GM19452 (cell line): ENCODE data around the gene KRTAP5-3.
"Not testable (repeated sequence)": the region's sequence is repeated elsewhere in the genome, so short reads cannot be mapped to it uniquely, and the experiment has no call there.

Source experiments
- ATAC-seq: cut with Tn5 transposase; IDR thresholded peaks from one replicate; pipeline ENCODE4 v1.9.1; 2021; ENCODE audit not compliant: unreplicated experiment

KRTAP5-3 gene

DNA sequence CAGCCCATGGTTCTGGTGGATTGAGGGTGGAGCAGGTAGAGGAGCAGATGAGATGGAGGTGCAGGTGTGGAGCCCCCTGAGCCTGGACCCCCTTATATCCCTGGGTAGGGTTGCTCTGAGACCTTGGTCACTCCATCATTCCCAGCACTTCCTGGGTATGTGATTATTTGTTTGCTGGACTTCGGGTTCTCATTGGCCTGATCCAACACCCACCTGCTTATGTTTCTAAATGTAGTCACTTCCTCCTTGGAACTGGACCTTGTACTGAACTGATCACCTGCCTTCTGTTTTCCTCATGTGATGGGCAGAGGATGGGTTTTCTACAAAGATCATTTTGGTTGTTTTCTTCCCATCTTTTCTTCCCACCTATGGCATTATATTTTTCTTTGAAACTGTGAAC is 13.8 kb upstream of the KRTAP5-3 start, which contains the start of gene KRTAP5-4:
Gene KRTAP5-4 (minus strand): TSS at position 53 of the 400 bp plus-strand sequence. CDS start 45 bp downstream, at position 8.
- no peak for ATAC-seq

DNA sequence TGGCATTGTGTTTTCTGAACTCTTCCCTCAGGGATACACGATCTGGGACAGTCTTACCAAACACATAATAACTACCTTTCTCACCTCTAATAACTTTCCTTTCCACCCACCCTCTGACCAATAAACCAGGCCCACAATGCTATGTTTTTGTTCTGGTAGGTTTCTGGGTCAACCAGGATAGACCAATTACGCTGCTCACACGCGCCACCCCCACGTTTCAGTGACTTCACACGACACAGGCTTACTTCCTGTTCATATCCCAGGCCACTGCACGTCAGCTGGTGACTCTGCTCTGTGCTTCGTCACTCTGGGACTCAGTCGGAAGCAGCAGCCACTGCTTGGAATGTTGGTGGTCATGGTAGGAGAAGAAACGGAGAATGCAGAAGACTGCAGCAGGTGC is 11.2 kb upstream of the KRTAP5-3 start:
- ATAC-seq, result no peak

GRCh38 chr11:1618231-1618630 is 10.0 kb upstream of the KRTAP5-3 start:
- no peak for ATAC-seq

DNA sequence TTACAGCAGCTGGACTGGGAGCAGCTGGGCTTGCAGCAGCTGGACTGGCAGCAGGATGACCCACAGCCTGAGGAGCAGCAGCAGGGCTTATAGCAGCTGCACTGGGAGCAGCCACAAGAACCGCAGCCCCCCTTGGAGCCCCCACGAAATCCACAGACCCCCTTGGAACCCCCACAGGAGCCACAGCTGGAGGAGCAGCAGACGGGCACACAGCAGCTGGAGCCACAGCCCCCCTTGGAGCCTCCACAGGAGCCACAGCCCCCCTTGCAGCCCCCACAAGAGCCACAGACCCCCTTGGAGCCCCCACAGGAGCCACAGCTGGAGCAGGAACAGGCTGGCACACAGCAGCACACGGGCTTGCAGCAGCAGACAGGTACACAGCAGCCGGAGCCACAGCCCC is 362 bp downstream of the KRTAP5-3 start:
- not testable (repeated sequence) for ATAC-seq

DNA sequence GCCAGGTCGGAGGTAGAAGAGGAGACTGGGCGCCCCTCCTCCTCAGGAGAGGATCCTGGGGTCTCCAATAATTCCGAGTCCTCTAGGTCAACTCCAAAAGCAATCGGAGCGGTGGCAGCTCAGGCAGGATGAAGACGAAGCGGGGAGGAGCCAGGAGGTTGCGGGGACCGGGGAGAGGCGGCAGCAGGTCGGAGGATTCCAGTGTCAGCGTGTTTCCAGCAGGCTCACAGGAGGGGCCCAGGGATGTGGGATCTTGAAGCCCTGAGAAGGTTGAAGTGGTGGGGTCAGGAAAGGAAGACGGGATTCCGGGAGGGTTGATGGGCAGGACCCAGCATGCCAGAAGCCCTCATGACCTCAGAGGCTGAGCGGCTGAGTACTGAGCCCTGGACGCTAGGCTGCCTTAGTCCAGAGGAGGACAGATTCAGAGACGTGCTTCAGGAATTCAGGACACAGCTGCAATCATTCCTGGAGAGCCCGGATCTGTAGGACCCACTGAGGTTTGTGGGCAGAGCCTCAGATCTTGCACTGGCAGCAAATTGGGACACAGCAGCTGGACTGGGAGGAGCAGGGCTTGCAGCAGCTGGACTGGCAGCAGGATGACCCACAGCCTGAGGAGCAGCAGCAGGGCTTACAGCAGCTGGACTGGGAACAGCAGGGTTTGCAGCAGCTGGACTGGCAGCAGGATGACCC is 962 bp downstream of the KRTAP5-3 start:
- ATAC-seq, result not testable (repeated sequence)

DNA sequence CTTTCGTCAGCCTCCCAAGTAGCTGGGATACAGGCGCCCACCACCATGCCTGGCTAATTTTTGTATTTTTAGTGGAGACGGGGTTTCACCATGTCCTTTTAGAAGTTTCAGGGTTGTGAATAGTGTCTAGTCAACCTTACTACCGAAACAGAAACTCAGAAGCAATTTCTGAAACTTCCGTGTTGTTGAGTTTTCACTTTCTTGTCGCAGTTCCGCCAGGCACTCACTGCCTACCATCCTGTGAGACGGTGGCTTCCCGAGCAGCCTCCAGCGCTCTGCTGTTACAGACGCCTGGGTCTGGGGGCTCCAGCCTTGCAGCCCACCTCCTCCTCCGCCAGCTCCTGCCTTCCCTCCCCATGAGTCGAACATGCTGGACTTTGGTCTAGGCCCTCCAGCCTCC is 2.3 kb downstream of the KRTAP5-3 start:
- peak; percentile 91 for ATAC-seq

GRCh38 chr11:1604711-1605110 is 3.6 kb downstream of the KRTAP5-3 start:
- no peak for ATAC-seq

- no peak for ATAC-seq
These were observed 4.1 kb downstream of the KRTAP5-3 start for GRCh38 chr11:1604181-1604580.

DNA sequence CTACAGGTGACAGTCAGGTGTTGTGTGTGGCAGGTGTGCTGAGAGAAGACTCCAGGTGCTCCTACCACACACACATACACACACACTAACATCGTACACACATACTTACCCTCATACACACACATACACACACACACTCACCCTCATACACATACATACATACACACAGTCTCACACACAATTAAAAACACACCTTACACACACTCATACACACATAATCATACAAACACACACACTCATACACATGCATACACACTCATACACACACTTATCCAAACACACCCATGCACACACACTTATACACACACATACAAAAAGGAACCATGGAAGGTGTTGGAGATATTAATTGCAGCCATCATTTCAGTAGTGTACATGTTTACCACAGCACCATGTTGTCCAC is 4.6 kb downstream of the KRTAP5-3 start:
- ATAC-seq, result no peak

DNA sequence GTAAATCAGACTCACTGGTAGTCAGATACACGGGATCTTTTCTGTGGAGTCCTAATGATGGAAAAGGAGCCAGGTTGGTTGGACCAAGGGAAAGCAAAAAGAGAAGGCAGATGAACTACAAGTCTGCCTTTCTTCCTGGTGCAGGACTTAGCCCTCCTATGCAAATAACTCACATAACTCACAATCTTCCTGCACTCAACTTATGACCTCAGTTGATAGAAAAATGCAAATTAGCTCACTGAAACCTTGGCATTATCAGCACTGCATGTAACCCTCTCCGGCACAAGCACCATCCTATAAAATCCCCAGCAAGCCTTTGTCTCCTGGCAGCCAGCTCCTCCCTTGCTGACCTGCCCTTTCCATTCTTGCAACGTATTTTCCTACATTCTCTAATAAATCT is 6.6 kb downstream of the KRTAP5-3 start:
- ATAC-seq, result not testable (repeated sequence)

GRCh38 chr11:1600626-1601025 is 7.6 kb downstream of the KRTAP5-3 start:
- no peak for ATAC-seq

DNA sequence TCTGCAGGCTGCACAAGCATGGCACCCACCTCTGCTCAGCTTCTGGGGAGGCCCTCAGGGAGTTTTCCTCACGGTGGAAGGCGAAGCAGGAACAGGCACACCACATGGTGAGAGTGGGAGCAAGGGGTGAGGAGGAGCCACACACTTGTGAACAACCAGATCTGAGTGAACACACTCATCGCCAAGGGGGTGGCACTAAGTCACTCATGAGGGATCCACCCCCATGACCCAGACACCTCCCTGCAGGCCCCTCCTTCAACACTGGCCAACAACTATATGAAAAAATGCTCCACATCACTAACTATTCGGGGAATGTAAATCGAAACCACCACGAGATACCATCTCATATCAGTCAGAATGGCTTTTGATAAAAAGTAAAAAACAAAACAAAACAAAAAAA is 9.4 kb downstream of the KRTAP5-3 start:
- no peak for ATAC-seq

GRCh38 chr11:1598406-1598805 is 9.9 kb downstream of the KRTAP5-3 start:
- not testable (repeated sequence) for ATAC-seq

DNA sequence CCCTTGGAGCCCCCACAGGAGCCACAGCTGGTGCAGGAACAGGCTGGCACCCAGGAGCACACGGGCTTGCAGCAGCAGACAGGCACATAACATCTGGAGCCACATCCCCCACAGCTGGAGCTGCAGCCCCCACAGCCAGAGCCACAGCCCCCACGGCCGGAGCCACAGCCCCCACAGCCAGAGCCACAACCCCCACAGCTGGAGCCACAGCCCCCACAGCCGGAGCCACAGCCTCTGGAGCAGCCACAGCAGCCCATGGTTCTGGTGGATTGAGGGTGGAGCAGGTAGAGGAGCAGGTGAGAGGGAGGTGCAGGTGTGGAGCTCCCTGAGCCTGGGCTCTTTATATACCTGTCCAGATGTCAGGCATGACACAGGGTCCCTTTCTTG is 10.3 kb downstream of the KRTAP5-3 start, which contains the start of gene KRTAP5-2:
Gene KRTAP5-2 (minus strand): TSS at position 301 of the 387 bp plus-strand sequence. CDS start 44 bp downstream, at position 257.
- ATAC-seq, result no peak

DNA sequence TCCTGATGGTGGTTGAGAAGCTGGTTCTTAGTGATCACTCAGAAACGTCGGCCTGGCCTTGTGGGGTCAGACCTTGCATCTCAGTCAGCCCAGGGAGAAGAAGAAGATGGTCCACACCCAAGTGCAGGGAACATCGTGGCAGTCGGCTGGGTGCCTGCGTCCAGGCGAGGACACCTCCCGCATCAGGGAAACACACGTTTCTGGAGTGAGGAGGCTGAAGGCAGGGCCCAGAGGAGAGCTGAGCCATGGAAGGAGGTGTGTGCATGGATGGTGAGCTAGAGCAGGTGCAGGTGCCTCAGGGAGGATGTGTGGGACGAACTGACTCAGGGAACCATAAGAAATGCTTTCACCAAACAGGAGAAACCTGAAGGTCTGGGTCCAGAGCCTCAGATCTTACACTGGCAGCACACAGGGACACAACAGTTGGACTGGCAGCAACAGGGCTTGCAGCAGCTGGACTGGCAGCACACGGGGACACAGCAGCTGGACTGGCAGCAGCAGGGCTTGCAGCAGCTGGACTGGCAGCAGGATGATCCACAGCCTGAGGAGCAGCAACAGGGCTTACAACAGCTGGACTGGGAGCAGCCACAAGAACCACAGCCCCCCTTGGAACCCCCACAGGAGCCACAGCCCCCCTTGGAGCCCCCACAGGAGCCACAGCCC is 10.8 kb downstream of the KRTAP5-3 start:
- no peak for ATAC-seq

- not testable (repeated sequence) for ATAC-seq
These were observed 11.6 kb downstream of the KRTAP5-3 start for GRCh38 chr11:1596576-1597121.

GRCh38 chr11:1595994-1596575 is 12.2 kb downstream of the KRTAP5-3 start:
- not testable (repeated sequence) for ATAC-seq

- ATAC-seq, result no peak
These were observed 15.6 kb downstream of the KRTAP5-3 start for GRCh38 chr11:1592628-1593027.

GRCh38 chr11:1589996-1590395 is 18.3 kb downstream of the KRTAP5-3 start:
- ATAC-seq, result no peak

GRCh38 chr11:1589191-1589963 is 18.9 kb downstream of the KRTAP5-3 start:
- ATAC-seq, result not testable (repeated sequence)

DNA sequence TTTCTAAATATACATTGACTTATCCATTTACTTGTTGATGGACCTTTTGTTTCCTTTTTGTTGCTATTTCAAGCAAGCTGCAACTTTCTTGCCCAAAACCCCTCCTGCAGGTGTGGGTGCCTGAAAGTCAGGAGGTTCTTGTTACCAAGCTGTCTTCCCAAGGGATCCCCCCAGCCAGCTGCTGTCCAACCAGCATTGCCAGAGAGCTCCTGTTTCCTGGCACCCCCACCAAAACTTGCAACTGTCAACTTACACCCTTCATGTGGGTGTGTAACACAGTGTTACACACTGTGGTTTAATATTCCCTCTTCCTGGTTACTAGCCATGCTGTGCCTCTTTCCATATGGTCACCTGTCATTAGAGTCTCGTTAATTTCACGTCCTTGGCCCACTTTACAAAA is 21.6 kb downstream of the KRTAP5-3 start:
- no peak for ATAC-seq
